Measurements from ENCODE around the gene VPS13C. TPM values are rescaled to one million over a fixed set of nuclear protein-coding genes. Genes with fewer than 3 reads are reported as not detected.
"Not testable (repeated sequence)": the region's sequence is repeated elsewhere in the genome, so short reads cannot be mapped to it uniquely, and the experiment has no call there.

Gene VPS13C
- total RNA-seq, 1 donor from 2014 or later: 73.8 TPM

DNA sequence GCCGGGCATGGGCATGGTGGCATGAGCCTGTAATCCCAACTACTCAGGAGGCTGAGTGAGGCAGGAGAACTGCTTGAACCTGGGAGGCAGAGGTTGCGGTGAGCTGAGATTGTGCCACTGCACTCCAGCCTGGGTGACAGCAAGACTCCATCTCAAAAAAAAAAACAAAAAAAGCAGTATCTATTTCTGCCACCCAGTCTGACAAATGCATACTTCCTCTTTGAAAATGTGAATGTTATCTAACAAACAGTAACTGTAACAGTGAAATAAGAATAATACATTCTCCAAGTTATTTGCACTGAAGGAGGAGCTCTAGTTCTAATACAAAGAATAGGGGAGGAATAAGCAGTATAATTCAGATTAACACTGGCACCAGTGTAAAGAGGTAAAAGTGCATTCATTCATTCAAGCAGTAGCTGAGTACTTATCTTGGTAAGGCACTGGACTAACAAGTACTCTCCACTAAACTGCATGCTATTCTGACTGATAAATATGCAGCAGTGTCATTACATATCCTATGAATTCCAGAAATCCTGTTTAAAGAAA lies 12.9 kb downstream of the VPS13C start:
- intact Hi-C loops (cut with micrococcal nuclease): no loop called here

DNA sequence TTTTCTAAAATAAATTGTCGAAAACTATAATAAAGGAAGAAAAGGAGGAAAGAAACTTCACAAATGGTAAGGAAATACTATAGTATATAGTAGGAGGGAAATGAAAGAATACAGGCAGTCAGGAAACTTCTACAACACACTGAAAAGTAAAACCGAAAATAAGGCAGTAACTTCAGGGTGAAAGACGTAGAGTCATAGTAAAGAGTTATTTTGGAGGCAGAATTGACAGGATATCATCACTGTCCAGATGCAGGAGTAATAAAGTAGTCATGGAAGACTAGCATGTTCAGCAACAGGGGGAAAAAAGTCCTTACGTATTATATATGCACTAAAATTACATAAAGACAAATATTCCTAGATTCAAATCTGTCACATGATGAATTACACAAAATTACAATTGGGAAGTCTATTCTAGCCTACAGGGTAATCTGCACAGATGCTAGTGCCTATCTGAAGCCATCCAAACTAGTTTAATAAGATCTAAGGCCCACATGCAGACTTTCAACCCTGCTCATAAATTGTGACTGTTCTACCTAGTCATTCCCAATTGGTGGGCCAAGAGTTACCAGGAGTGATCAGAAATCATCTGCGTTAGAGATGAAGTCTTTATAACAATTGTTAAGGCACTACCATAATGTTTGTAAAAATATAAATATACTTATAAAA lies 14.0 kb downstream of the VPS13C start:
- intact Hi-C loops (cut with micrococcal nuclease): loop anchor here (1.0 kb wide), 1 partner anchor 14 kb away; the partner anchor contains the start of gene VPS13C

DNA sequence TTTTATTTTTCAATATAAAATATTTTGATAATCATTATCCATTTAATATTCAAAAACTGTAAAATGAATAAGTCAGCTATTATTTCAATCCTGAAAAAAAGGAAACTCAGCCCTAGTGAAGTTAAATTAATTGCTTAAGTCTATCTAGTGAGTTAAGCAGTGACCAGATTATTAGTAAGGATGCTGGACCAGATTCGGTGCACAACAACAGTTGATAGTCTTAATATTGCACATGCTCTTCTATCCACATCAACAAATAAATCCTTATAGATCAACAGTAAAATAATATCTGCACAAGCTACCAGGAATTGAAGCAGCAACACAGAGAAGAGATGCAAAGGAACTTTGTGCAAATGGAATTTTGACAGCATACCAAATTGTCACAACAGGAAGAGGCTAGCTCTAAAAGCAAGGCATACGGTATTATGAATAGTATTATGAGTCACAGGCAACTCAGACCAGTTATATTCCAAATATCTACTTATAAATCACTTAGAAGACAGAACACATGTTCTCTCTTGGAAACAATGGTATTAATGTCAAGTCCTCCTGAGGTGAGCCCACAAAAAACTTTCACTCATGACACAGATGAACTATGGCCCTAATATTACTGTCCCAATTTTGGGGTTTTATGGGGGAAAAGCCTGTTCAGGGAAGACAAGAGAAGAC lies 24.9 kb downstream of the VPS13C start:
- intact Hi-C loops (cut with micrococcal nuclease): no loop called here

DNA sequence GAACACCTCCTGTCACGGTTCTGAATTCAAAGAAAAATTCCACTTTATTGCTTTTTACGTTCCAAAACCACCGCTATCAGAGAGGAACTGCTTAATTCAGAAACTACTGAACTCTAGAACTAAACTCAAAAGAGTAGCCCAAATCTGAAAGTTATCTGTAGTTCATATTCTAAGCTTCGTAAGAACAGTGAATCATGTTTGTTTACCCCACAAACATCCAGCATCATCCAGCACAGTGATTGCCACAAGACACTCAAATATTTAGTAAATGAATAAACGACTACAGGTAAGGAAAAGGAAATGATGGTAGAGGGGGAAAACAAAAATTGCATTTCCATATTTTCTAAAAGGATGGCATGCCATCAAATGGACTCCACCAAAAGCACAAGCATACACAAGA lies 32.3 kb downstream of the VPS13C start:
- intact Hi-C loops (cut with micrococcal nuclease): no loop called here

DNA sequence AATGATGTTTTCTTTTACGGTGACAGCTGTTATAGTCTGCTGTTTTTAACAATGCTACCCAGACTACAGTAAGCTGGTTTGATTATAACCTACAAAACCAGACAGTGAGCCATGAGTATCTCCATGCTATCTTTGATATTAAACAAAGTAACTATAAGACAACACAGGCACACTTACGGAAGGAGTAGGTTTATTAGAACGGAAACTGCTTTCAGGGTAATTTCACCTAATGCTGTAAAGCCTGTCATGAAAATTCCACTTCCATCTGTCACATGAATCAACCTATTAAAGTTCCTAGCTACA lies 33.0 kb downstream of the VPS13C start:
- intact Hi-C loops (cut with micrococcal nuclease): no loop called here

DNA sequence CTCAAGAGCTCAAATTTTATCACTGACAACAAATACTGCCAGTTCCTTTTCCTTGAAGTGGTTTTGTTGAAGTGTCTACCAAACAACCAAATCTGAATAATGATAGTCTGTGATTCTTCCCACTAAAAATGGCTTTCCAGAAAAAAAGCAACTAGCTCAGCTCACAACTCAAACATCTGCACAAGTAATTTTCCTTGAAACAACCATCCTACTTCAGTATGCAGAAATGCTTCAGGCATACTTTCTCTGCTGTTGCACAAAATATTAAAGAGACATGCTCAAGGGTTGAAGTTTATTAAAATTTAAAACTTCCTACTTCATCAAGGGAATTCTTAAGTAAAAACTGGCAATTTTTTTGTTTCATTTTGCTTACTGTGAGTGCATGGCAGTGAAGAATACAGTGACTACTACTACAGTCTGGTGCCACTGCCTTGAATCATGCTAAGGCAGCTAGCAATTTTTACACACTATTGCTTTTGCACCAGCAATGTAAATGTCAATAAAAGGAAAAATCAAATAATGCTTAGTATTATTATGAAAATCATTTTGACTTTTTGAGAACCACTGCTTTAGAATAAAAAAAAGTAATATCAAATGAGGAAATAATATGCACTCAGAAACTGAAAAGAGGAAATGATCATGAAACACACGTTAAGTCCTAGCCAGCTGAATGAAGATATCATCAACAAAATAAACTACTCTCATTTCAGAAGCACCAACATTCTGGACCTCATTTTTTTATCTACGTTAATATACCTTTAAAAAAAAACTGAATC lies 33.6 kb downstream of the VPS13C start:
- intact Hi-C loops (cut with micrococcal nuclease): no loop called here

DNA sequence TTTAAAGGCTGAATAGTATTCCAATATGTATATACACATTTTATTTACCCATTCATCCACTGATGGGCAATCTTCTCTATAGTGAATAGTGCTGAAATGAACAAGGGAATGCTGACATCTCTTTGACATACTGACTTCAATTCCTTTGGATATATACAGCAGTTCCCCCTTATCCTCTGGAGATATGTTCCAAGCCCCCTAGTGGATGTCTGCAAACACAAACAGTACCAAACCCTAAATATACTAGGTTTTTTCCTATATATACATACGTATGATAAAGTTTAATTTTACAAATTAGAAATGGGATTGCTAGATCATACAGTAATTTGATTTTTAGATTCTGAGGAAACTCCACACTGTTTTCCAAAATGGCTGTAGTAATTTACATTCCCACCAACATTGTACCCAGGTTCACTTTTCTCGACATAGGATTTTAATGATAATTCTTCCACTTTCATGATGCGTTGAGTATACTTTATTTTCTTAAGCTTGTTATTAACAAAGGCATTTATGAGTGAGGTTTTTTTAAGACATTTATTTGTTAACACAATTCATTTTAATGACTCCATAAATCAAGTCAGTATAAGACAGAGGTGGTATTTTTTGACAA lies 38.2 kb downstream of the VPS13C start:
- intact Hi-C loops (cut with micrococcal nuclease): no loop called here

DNA sequence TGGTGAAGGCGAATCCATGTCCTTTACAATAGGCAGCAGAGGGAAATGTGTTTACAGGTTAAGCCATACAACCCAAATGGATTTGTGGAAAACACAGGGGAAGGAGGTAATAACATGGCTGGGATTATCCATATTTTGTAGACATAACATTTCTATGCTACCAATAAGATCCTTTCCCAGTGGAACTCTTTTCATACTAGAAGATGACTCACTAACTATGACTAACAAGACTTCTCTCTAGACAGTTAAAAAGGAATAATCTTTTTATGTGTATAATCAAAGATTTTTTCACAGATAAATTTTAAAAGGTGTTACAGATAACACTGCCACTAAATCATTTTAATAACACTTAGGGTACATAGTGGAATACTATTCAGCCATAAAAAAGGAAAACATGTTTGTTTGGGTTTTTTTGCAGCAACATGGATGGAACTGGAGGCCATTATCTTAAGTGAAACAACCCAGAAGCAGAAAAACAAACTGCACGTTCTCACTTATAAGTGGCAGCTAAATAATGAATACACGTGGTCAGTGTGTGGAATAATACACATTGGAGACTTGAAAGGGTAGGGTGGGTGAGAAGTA lies 39.6 kb downstream of the VPS13C start:
- intact Hi-C loops (cut with micrococcal nuclease): no loop called here

DNA sequence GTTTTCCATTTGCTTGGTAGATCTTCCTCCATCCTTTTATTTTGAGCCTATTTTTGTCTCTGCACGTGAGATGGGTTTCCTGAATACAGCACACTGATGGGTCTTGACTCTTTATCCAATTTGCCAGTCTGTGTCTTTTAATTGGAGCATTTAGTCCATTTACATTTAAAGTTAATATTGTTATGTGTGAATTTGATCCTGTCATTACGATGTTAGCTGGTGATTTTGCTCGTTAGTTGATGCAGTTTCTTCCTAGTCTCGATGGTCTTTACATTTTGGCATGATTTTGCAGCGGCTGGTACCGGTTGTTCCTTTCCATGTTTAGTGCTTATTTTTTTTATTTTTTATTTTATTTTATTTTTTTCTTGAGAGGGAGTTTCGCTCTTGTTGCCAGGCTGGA lies 54.9 kb downstream of the VPS13C start:
- intact Hi-C loops (cut with micrococcal nuclease): not testable (repeated sequence)

DNA sequence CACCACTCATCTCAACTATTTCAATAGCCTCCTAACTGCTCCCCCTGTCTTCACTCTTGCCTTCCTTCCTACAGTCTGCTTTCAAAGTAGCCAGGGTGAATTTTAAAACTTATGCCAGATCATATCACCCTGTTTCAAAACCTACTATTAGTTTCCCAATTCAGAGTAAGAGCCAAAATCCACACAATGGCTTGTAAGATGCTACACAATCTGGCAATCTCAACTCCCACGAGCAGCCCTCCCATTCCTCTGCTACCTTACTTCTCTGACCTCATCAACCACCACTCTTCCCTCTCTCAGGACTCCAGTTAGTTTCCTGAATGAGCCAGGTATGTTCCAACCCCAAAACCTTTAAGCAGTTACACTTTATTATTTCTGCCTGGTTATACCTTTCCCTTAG lies 62.5 kb downstream of the VPS13C start:
- intact Hi-C loops (cut with micrococcal nuclease): no loop called here

DNA sequence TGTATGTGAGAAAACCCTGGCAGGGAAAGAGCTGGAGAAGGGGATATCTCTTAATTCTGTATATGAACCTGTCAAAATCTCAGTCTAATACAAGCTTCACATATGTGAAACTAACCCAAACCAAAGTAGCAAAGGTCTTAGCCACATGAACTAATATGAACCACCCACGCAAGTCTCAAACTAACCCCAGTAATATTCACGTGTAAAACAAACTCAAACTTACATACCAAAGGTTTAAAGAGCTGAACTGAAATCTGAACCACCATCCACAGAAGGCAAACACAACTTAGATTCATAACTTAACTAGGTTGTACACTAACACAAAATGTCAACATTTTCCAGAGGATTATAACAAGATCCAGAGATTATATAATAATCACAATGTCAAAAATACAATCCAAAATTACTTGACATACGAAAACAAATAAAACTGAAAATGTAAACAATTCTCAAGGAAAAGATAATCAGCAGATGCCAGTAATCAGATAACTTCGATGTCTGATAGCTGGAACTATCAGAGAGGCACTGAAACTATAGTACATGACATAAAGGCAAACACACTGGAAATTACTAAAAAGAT lies 64.1 kb downstream of the VPS13C start:
- intact Hi-C loops (cut with micrococcal nuclease): no loop called here

DNA sequence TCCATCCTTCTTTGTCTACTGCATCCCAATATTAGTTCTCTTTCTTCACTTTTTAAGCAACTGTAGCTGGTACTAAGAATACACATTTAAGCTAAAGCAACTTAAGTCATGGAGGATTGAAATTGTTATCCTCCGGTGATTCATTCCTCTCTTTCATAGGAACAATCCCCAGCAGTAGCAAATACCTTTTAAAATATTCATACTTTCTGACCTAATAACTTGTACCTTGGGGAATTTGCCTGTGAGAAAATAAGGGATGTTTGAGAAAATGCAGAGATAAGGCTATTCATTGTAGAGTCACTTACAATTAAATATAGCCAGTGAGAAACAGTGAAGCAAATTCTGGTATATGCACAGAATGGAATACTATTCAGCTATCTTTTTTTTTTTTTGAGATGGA lies 66.0 kb downstream of the VPS13C start:
- intact Hi-C loops (cut with micrococcal nuclease): no loop called here

DNA sequence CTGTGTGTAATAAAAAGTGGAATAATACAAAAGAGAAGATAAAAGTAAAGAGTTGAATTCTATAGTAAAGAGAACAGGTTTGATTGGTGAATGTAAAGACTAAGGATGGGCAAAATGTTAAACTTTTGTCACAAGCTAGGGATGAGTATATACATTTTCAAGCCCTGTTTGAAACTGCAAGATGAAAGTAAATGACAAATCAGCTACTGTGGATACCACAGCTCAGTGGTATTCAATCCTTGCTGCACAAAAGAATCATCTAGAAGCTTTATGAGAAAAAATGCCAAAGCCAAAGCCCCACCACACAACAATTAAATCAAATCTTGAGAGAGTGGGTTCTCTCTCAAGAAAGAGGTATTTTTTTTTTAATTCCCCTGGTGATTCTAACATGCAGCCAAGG lies 67.7 kb downstream of the VPS13C start:
- intact Hi-C loops (cut with micrococcal nuclease): no loop called here

DNA sequence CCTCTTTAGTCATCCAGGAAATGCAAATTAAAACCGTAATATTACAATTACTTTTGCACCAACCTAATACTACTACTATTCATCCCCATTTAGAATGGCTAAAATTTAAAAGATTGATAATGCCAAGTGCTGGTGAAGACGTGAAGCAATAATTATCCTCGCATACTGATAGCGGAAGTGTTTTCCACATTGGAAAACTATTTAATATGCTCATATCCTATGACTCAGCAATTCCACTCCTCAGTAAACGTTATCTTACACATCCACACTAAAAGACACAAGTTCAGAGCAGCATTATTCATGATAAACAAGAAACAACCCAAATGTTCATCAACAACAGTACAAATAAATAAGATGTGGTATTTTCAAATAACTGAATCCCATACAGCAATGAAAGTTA lies 70.6 kb downstream of the VPS13C start:
- intact Hi-C loops (cut with micrococcal nuclease): no loop called here

DNA sequence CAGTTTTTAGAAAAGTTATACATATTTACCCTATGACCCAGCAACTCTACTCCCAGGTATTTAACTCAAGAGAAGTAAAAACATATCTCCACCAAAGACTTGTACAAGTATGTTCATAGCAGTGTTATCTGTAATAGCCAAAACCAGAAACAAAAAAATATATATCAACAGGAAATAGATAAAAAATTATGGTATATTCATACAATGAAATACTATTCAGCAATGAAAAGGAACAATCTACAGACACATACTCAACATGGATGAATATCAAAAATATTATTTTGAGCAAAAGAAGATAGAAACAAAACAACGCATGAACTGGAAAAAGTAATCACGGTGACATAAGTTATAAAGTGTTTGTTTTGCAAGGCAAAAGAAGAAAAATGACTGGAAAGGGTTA lies 72.4 kb downstream of the VPS13C start:
- intact Hi-C loops (cut with micrococcal nuclease): no loop called here

DNA sequence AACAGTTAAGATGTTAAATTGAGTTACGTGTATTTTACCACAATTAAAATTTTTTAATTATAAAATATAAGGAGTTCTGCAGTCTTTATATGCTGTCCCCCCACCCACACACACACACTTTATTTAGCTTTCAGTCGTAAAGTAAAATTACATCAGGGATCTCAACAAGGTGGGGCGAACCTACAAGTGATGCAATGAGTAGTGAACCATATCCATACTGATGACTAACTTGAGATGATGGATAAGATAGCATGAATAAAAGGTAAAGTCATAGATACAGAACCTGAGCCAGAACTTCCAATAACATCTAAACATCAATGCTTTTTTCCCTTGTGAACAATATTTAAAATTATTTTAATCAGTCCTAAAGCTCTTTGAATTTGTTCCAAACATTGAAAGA lies 77.2 kb downstream of the VPS13C start:
- intact Hi-C loops (cut with micrococcal nuclease): no loop called here

DNA sequence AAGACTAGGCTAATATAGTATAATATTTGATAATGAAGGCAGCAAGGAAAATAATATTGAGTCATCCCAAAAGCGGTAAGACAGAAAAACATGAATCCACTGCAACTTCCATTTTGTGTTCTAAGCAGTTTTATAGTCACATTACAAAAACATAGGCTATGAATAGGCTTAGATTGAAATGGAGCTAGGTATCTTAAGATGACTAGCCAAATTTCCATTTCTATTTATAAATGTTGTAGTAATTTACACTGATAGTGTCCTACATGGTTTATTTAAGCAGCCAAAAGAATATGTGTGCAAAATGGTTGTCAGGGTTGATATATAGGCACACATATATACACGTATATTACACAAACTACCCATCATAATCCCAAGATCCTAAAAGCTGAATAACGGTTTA lies 82.0 kb downstream of the VPS13C start:
- intact Hi-C loops (cut with micrococcal nuclease): loop anchor here (10.0 kb wide), 1 partner anchor 87 kb away; the partner anchor contains the start of genes C2CD4A and VPS13C

DNA sequence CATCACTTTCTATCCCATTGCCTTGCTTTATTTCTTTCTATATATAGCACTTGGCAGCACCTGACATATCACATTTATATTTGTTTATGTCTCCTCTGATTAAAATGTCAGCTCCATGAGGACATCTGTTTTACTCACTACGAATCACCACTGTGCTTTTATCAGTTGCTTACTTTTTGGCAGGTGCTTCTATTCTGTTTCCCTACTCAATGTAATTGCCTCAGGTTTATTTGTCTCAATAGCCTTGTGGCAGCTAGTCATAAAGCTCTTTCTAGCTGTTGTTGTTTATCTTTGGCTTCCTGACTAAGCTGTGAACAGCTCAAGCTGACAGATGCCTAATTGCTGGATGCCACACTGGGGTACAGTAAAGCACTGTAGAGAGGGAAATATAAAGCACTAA lies 85.5 kb downstream of the VPS13C start:
- intact Hi-C loops (cut with micrococcal nuclease): loop anchor here (10.0 kb wide), 1 partner anchor 90 kb away; the partner anchor contains the start of genes C2CD4A and VPS13C

DNA sequence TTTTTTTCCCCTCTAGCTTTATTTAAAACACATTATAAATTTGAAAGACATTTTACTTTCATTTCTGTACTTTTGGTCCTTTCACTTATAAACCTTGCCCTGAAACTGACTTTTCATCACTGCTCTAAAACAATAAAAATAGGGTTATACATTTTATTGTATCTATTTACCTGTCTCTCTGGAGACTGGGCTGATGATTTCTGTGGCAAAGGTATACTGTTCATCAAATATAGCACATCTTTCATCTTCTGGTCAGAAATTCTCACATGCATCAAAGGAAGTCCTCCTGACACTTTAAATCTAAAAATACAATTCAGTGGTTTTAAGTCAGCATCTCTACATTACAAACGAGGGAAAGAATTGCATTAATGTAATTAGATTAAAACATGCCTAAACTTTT lies 86.1 kb downstream of the VPS13C start:
- intact Hi-C loops (cut with micrococcal nuclease): loop anchor here (10.0 kb wide), 1 partner anchor 91 kb away; the partner anchor contains the start of genes C2CD4A and VPS13C

DNA sequence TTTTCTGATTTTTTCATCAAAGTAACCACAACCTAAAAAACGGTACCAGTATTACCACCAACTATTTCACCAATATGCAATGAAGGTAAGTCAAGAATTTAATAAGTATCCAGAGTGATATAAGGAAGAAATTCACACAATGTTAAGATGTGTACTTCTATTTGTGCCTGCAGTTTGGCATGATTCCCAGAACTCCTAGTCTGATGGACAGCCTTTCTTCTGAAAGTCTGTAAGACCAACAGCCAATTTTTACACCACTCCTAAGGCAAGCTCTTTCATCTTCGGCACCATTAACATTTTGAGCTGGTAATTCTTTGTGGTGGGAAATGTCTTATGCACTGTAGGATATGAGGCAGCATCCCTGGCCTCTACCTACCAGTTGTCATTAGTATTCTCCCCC lies 108.3 kb downstream of the VPS13C start:
- intact Hi-C loops (cut with micrococcal nuclease): no loop called here

DNA sequence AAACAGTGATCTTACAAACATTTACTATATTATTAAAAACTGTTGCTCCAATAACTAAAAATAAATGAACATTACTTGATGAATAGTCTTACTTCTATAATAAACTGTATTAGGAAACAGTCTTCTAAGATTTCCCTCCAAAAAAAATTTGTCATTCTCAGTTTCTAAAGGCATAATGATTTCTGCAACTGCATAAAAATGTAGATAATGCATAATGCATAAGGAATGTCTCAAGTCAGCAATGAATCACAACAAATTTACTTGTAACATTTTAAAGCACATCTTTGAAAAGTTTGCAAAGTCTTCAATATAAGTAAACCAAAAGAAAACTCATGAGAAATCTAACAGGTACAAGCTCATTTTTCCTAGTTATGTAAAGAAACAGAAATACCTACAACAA lies 113.5 kb downstream of the VPS13C start:
- intact Hi-C loops (cut with micrococcal nuclease): no loop called here

Data from T-helper 2 cell treated with Interferon-gamma antibody and Interleukin-4, amounts not matched to agents 100 ng/mL and 5 ng/mL, for 36 hours (primary cell).